Colonic mucosa (tissue), 4 donors: ENCODE measurements around the gene CALY. TPM values are rescaled to one million over a fixed set of nuclear protein-coding genes. Genes with fewer than 3 reads are reported as not detected.

ENCODE experiments used
- DNase-seq: peaks from one replicate; pipeline ENCODE4 v3.0.0-alpha.2; 2020
- H3K27ac ChIP-seq: fragments of 200-600 bp; one replicate; pipeline ENCODE4 v1.8.0; 2021
- H3K27me3 ChIP-seq: fragments of 200-600 bp; one replicate; pipeline ENCODE4 v1.8.0; 2021
- H3K36me3 ChIP-seq: fragments of 200-600 bp; one replicate; pipeline ENCODE4 v1.8.0; 2021
- H3K4me1 ChIP-seq: fragments of 200-600 bp; one replicate; pipeline ENCODE4 v1.8.0; 2021; ENCODE audit warnings: mild to moderate bottlenecking
- H3K4me3 ChIP-seq: fragments of 200-600 bp; one replicate; pipeline ENCODE4 v1.8.0; 2021
- H3K9ac ChIP-seq, 2 donors: one replicate each; pipeline ENCODE4 v1.7.0; 2013; ENCODE audit warnings: control low read depth in 2 of 2, low read depth in 2 of 2, low read length in 2 of 2
- H3K9me3 ChIP-seq: fragments of 200-600 bp; one replicate; pipeline ENCODE4 v1.8.0; 2021
- CTCF ChIP-seq: fragments of 200-600 bp; IDR thresholded peaks from one replicate; pipeline ENCODE4 v1.8.0; 2022; ENCODE audit warnings: antibody characterized with exemption, mild to moderate bottlenecking
- intact Hi-C: fragments of 100-400 bp; cut with DNase I; formaldehyde crosslinking; loops from one replicate; pipeline ENCODE4 v1.14.1; 2022
- total RNA-seq, 2 donors: library from RNA; stranded (reverse); fragmentation: NEBNext Ultra II Directional in 1 of 2; extraction: Animal tissue kit (Norgen Biotek cat#: 25700) in 1 of 2; gene quantifications; one replicate each; pipeline ENCODE4 v1.2.1, GENCODE V29; 2021
- donor health status: healthy.
- donor health status: DM: no; HTN: no; CAD: no.
- donor health status: DM: no; HTN: no; CAD: no.

CALY gene
- total RNA-seq, 2 donors from 2014 or later, result 1.6 TPM; not detected in 1

DNA sequence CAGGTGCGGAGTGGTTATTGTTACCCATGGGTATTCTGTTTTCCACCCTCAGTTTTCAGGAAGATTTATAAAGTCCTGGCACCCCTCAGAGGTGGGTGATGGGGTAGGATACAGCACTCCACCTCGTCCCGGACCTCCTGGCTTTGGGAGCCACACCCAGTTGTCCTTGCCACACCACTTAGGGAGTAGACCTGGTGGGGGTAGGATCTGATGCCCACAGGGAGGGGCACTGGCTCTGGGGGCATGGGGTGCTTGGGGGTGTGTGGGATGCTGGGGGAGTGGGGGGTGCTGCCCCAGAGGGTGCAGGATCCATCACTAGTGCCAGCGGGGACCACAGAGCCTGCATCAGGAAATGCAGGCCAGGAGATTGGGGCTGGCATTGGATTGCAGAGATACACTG is 23.5 kb downstream of the CALY start:
- no peaks in the 10 kb centered on the region for H3K27me3 ChIP-seq
- intact Hi-C loops, result no loop called here
- TF ChIP-seq CTCF, result no peak
- no peaks in the 10 kb centered on the region for H3K9me3 ChIP-seq
- no peaks in the 10 kb centered on the region for H3K4me1 ChIP-seq
- H3K36me3 ChIP-seq, result no peaks in the 10 kb centered on the region
- no peak for DNase-seq
- no peak overlapping the region for H3K9ac ChIP-seq
- no peak overlapping the region for H3K27ac ChIP-seq
- no peak overlapping the region for H3K4me3 ChIP-seq

GRCh38 chr10:133312769-133313145 is 23.9 kb downstream of the CALY start:
- intact Hi-C loops, result no loop called here
- no peak for TF ChIP-seq CTCF

DNA sequence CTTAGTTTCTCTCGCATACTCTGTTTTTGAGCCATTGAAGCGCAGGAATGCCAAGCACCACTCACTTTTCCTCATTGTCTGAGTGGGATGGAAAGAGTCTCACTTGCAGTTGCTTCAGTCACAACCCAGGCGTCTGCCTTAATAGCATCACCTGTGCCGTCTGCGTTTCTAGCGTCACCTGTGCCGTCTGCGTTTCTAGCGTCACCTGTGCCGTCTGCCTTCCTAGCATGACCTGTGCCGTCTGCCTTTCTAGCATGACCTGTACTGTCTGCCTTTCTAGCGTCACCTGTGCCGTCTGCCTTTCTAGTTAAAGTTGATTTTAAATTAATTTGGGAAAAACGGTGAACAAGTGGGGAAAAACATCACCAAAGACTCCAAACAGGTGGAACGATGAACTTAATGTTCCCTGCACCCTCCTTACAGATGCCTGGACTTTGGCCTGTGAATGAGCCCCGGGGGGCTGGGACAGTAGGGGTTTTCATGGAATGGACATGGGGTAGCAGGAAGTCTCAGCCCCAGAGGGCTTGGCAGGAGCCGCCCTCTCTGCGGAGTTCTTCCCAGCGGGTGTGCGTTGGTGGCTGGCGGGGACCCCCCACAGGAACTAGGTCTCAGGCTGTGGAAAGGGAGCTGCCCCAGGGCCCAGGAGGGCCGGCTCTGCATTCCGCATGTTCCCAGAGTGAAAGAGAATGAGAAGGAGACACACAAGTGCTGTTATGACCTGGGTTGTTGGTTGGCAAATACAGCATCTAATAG is 24.5 kb downstream of the CALY start:
- no peak for TF ChIP-seq CTCF
- intact Hi-C loops, result no loop called here

More at GRCh38 chr10:133312769-133313145, 23.9 kb downstream of the CALY start:
- Histone ChIP-seq H3K4me1 (no peaks in the 10 kb centered on the region), H3K27me3 (no peaks in the 10 kb centered on the region), H3K27ac (no peak overlapping the region), H3K4me3 (no peak overlapping the region), H3K9me3 (no peaks in the 10 kb centered on the region), H3K36me3 (no peaks in the 10 kb centered on the region), H3K9ac (no peak overlapping the region)
- DNase-seq, result no peak

DNA sequence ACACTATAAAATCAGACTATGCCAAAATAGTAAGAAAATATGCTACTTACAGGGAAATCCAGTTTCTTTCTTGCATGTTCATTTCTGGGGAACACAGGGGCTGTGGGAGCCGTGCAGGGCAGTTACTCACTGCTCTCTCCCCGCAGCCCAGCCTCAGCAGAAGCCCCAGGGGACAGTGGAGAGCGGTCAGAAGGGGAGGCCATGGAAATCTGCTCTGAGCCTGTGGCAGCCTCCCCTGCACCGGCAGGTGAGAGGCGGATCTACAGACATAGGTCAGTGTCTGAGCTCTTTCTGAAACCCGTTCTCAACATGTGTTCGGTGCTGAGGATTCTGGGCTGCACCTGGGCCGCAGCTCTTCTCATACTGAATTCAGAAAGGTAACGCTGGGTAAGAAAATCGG is 25.1 kb downstream of the CALY start:
- no peak overlapping the region for H3K9ac ChIP-seq
- no peaks in the 10 kb centered on the region for H3K36me3 ChIP-seq
- H3K4me3 ChIP-seq, result no peak overlapping the region
- no peak for DNase-seq
- H3K27ac ChIP-seq, result no peak overlapping the region
- intact Hi-C loops, result no loop called here
- H3K27me3 ChIP-seq, result no peaks in the 10 kb centered on the region
- TF ChIP-seq CTCF, result no peak
- no peaks in the 10 kb centered on the region for H3K4me1 ChIP-seq
- no peaks in the 10 kb centered on the region for H3K9me3 ChIP-seq

More for the DNA sequence above, 24.5 kb downstream of the CALY start:
- Histone ChIP-seq H3K4me1 (no peaks in the 10 kb centered on the region), H3K27ac (no peak overlapping the region), H3K36me3 (no peaks in the 10 kb centered on the region), H3K9me3 (no peaks in the 10 kb centered on the region), H3K27me3 (no peaks in the 10 kb centered on the region), H3K4me3 (no peak overlapping the region), H3K9ac (no peak overlapping the region)
- DNase-seq, result no peak

- Histone ChIP-seq H3K27me3 (no peaks in the 10 kb centered on the region), H3K9ac (peak overlapping the region in 1 of 2 donors; percentile 72), H3K27ac (no peak overlapping the region), H3K9me3 (no peaks in the 10 kb centered on the region), H3K36me3 (no peaks in the 10 kb centered on the region), H3K4me1 (no peaks in the 10 kb centered on the region), H3K4me3 (no peak overlapping the region)
- intact Hi-C loops, result no loop called here
- no peak for DNase-seq
- no peak for TF ChIP-seq CTCF
Measured at GRCh38 chr10:133310789-133311188, 25.9 kb downstream of the CALY start.
